ENCODE data around the gene BCAS3. TPM values are rescaled to one million over a fixed set of nuclear protein-coding genes. Genes with fewer than 3 reads are reported as not detected.

Gene BCAS3
- total RNA-seq, 2 experiments from 2014 or later, result 13.4 to 14.5 TPM

DNA sequence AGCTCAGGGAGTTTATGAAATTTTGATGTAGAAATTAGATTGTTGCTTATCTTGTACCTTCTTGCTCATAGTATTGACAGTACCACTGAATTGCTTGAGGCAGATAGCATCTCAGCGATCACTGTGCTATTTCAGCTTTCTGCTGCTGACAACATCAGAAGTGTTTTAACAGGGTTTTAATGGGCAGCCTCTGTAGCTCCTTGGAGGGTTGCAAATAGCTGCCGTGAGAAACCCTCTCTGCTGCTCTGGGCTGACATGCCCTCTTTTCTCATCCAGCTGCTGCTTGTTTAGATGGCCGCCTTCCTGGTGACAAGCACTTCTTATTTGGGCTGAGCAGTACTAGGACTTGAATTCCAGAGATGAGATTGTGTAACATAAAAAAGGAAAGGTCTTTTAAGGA, 541.8 kb downstream of the BCAS3 start:
- no peaks in the 10 kb centered on the region for H3K4me1 ChIP-seq (ENCODE audit: insufficient read depth, low read length, poor library complexity, severe bottlenecking)
- POLR2A ChIA-PET, result no interaction called here
- intact Hi-C loops (cut with micrococcal nuclease; ENCODE audit: unreplicated experiment), result no loop called here
- H3K27ac ChIP-seq (ENCODE audit: low read depth, low read length, poor library complexity, severe bottlenecking), result no peak overlapping the region
- H4K20me1 ChIP-seq (ENCODE audit: insufficient read depth, low read length), result no peaks in the 10 kb centered on the region
- H3K4me3 ChIP-seq (ENCODE audit: low read depth, low read length, poor library complexity, severe bottlenecking), result no peak overlapping the region
- no peaks in the 10 kb centered on the region for H3K79me2 ChIP-seq (ENCODE audit: insufficient read depth, low read depth, low read length)
- H3K36me3 ChIP-seq (ENCODE audit: insufficient read depth, low read length), result no peaks in the 10 kb centered on the region
- CTCF ChIA-PET (ENCODE audit: unreplicated experiment), result no interaction called here
- no peak overlapping the region for H3K4me2 ChIP-seq (ENCODE audit: low read length)
- no TSS peak for BruUV-seq (replicated peaks)
- H3K9me3 ChIP-seq (ENCODE audit: low read length), result no peaks in the 10 kb centered on the region
- H3K9me2 ChIP-seq (ENCODE audit: insufficient read depth, low read length), result no peaks in the 10 kb centered on the region
- no peak overlapping the region for H2AFZ ChIP-seq (ENCODE audit: low read length)
- no peak for TF ChIP-seq EZH2phosphoT487 (IDR thresholded peaks at IDR 0.05; ENCODE audit: borderline replicate concordance, low read depth, low read length)
- no peak for DNase-seq (ENCODE audit: low spot score)

DNA sequence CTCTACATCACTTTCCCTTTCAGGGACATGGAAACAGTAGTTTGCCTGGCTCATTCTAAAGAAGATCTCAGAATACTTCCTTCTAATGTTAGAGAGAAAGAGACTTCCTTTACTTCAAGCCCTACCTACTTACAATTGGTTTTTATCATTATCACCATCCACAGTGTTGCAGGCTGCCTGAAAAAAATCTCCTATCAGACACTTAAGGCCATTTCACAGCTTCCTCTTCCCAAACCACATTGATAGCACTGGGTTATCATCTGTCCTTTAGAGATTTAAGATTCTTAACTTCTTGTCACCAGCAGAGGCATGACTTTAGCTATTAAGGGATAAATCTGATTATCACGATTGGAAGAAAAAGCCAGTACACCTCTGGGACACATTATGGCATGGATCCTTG, 543.5 kb downstream of the BCAS3 start:
- BruUV-seq (replicated peaks), result no TSS peak
- Histone ChIP-seq H3K9me3 (ENCODE audit: low read length) (no peaks in the 10 kb centered on the region), H3K36me3 (ENCODE audit: insufficient read depth, low read length) (no peaks in the 10 kb centered on the region), H3K27ac (ENCODE audit: low read depth, low read length, poor library complexity, severe bottlenecking) (no peak overlapping the region), H3K9me2 (ENCODE audit: insufficient read depth, low read length) (no peaks in the 10 kb centered on the region), H3K4me1 (ENCODE audit: insufficient read depth, low read length, poor library complexity, severe bottlenecking) (no peaks in the 10 kb centered on the region), H4K20me1 (ENCODE audit: insufficient read depth, low read length) (no peaks in the 10 kb centered on the region), H2AFZ (ENCODE audit: low read length) (no peak overlapping the region), H3K4me2 (ENCODE audit: low read length) (no peak overlapping the region), H3K4me3 (ENCODE audit: low read depth, low read length, poor library complexity, severe bottlenecking) (no peak overlapping the region), H3K79me2 (ENCODE audit: insufficient read depth, low read depth, low read length) (no peaks in the 10 kb centered on the region)
- DNase-seq (ENCODE audit: low spot score), result no peak
- POLR2A ChIA-PET, result interaction anchor here (0.7 kb wide), 1 partner anchor 198 kb away, joined by 6 read pairs; no protein-coding TSS in a partner anchor
- CTCF ChIA-PET (ENCODE audit: unreplicated experiment), result no interaction called here
- intact Hi-C loops (cut with micrococcal nuclease; ENCODE audit: unreplicated experiment), result no loop called here
- TF ChIP-seq, protein P1, sequence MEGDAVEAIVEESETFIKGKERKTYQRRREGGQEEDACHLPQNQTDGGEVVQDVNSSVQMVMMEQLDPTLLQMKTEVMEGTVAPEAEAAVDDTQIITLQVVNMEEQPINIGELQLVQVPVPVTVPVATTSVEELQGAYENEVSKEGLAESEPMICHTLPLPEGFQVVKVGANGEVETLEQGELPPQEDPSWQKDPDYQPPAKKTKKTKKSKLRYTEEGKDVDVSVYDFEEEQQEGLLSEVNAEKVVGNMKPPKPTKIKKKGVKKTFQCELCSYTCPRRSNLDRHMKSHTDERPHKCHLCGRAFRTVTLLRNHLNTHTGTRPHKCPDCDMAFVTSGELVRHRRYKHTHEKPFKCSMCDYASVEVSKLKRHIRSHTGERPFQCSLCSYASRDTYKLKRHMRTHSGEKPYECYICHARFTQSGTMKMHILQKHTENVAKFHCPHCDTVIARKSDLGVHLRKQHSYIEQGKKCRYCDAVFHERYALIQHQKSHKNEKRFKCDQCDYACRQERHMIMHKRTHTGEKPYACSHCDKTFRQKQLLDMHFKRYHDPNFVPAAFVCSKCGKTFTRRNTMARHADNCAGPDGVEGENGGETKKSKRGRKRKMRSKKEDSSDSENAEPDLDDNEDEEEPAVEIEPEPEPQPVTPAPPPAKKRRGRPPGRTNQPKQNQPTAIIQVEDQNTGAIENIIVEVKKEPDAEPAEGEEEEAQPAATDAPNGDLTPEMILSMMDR (conservative IDR thresholded peaks at IDR 0.05; ENCODE audit: low read length), result no peak
- TF ChIP-seq EZH2phosphoT487 (IDR thresholded peaks at IDR 0.05; ENCODE audit: borderline replicate concordance, low read depth, low read length), result no peak

DNA sequence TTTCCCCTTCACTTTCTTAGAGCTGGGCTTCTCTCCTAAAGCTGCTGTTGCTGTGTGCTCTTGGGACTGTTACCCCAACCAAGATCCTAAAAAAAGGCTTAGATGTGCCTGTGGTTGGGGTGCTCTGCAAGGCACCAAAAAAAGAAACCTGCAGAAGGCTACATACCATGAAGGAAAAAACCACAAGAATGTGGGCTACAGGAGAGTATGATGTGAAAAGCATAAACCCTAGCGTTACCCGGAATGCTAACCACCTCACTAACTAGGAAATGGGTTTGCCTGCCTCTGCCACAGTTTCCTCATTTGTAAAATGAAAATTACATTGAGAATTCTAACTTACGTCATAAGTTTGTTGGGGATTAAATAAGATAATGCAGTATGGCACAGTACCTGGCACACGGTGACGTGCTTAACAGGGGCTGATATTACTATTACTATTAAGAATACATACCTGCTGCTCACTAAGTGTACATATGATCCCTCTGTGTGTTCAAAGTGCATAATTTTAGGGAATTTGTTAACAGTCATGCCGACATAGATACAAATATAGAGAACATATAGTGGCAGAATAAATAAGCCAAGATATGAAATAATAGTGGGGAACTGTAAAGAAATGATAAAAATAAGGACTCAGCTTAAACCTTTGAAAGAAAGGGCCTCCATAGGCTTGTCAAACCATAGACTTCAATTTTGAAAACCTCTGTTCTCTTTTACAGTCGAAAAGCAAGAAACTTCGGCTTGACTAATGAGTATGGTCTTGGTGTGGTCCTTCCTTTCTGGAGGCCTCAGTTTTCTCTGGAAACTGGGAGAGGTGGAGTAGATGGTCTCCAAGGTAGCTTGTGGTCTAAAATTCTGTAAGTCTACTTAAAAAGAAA, 544.2 kb downstream of the BCAS3 start:
- POLR2A ChIA-PET, result interaction anchor here (0.7 kb wide), 1 partner anchor 198 kb away, joined by 6 read pairs; no protein-coding TSS in a partner anchor
- Histone ChIP-seq H3K36me3 (ENCODE audit: insufficient read depth, low read length) (no peaks in the 10 kb centered on the region), H3K4me1 (ENCODE audit: insufficient read depth, low read length, poor library complexity, severe bottlenecking) (no peaks in the 10 kb centered on the region), H3K4me3 (ENCODE audit: low read depth, low read length, poor library complexity, severe bottlenecking) (no peak overlapping the region), H3K79me2 (ENCODE audit: insufficient read depth, low read depth, low read length) (no peaks in the 10 kb centered on the region), H3K27ac (ENCODE audit: low read depth, low read length, poor library complexity, severe bottlenecking) (no peak overlapping the region), H3K9me3 (ENCODE audit: low read length) (no peaks in the 10 kb centered on the region), H3K9me2 (ENCODE audit: insufficient read depth, low read length) (no peaks in the 10 kb centered on the region), H2AFZ (ENCODE audit: low read length) (no peak overlapping the region), H4K20me1 (ENCODE audit: insufficient read depth, low read length) (no peaks in the 10 kb centered on the region), H3K4me2 (ENCODE audit: low read length) (no peak overlapping the region)
- BruUV-seq (replicated peaks), result no TSS peak
- no peak for DNase-seq (ENCODE audit: low spot score)
- intact Hi-C loops (cut with micrococcal nuclease; ENCODE audit: unreplicated experiment), result no loop called here
- TF ChIP-seq, protein P1 (conservative IDR thresholded peaks at IDR 0.05; ENCODE audit: low read length), result no peak
- no peak for TF ChIP-seq EZH2phosphoT487 (IDR thresholded peaks at IDR 0.05; ENCODE audit: borderline replicate concordance, low read depth, low read length)
- CTCF ChIA-PET (ENCODE audit: unreplicated experiment), result no interaction called here
